Fibroblast of gingiva (primary cell): Measurements from ENCODE around the gene EFCAB6.

Experiments used
- DNase-seq: peaks from one replicate; pipeline ENCODE4 v3.0.0-alpha.2; 2011; ENCODE audit warnings: low read depth

Gene EFCAB6

DNA sequence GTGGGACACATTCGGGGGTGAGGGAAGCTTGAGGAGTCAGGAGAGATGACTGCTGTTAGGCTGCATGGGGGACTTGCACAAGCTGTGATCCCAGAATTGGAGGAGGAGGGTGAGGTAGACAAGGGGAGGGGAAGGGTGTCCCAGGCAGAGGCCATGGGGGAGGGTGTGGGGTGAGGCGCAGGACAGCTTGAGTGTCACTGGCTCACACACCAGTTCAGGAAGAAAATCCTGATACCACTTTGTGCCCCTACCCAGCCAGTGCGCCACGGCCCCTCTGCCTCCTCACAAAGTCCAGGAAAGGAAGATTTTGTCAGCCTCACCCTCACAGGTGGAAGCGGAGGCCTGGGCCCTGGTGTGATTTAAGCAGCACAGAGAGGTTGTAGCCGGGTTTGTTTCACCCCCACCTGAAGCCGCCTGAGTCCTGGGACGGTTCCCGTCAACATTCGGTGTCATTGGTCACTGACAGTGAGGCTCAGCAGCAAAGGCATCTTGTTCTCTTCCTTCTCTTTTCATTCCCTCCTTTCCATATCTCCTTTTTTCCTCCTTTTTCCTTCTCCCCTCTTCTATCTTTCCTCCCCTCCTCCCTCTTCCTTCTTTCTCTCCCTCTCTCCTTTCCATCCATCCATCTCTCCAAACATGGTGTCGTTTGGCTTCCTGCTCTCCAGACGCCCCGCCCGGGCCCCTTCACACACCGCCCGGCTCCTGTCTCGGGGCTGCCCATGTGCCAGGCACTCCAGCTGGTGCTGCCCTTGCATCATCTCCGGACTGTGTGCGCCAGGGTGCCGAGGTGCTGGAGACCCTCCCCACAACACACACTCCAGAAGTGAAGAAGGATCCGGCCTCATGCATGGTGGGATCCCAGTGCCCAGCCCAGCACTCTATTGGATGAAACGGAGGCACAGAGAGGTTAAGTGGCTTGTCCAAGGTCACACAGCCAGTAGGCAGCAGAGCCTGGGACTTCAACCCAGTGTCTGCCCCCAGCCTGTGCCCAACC, 311.0 kb downstream of the EFCAB6 start:
- no peak for DNase-seq

- no peak for DNase-seq
Observed at GRCh38 chr22:43498856-43499253, 313.2 kb downstream of the EFCAB6 start.

- DNase-seq: no peak
Observed at GRCh38 chr22:43497956-43498855, 313.9 kb downstream of the EFCAB6 start.

- DNase-seq: no peak
Observed at GRCh38 chr22:43493297-43493696, 318.8 kb downstream of the EFCAB6 start.

- no peak for DNase-seq
Observed at GRCh38 chr22:43491737-43492136, 320.4 kb downstream of the EFCAB6 start.

- DNase-seq: no peak
Observed at GRCh38 chr22:43491177-43491576, 320.9 kb downstream of the EFCAB6 start.

DNA sequence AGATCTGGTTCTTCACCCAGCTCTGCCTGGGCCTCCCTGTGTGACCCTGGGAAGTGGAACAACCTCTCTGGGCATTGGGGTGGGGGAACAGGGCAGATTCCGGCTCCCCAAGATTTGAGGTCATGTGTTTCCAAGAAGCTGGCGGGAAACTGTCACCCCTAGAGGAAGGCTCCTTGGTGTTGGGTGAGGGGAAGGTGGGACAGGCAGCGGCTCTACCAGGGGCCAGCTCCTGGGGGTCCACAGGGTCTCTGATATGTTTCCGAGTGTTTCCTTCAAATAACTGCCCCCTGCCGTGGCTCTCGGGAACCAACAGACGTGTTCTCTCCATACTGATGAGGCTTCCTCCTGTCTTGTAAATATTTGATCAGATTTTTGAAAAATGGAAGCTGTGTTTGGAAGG, 321.8 kb downstream of the EFCAB6 start:
- DNase-seq: no peak

- DNase-seq: no peak
Observed at GRCh38 chr22:43488937-43489336, 323.2 kb downstream of the EFCAB6 start.

DNA sequence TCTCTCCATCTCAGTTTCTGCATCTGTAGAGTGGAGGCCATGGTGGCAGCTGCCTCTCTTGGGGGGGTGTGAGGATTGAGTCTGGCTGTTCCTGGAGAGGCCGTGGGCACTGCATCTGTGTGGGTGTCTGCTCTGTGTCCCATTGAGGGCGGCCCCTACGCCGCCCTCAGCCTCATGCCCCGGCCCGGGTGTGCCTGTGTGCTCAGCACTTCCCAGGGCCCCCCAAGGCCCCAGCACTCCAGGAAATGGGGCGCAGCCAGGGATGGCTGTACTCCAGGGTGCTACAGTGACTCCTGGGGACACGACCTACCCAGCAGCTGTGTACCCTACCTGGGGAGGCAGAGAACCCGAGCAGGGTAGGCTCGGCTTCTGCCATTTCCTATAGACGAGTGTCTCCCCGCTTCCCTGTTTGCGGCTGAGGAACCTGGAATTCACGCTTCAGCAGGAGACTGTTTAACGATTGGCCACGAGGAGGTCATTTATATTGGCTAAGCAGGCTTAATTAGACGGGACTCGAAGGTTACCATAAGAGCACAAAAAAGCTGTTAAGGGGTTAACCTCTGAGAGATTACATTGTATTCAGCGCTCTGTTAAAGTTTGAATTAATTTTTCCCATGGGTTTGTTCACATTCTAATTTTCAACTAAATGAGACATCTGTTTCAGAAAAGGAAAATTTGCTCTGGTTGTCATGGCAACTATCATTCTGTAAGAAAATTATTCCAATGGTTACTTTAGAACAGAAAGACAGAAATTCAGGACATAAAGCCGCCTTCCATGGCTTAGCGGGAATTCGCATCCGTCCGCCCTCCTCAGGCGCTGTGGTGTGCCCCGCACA, 323.9 kb downstream of the EFCAB6 start:
- DNase-seq: no peak

DNA sequence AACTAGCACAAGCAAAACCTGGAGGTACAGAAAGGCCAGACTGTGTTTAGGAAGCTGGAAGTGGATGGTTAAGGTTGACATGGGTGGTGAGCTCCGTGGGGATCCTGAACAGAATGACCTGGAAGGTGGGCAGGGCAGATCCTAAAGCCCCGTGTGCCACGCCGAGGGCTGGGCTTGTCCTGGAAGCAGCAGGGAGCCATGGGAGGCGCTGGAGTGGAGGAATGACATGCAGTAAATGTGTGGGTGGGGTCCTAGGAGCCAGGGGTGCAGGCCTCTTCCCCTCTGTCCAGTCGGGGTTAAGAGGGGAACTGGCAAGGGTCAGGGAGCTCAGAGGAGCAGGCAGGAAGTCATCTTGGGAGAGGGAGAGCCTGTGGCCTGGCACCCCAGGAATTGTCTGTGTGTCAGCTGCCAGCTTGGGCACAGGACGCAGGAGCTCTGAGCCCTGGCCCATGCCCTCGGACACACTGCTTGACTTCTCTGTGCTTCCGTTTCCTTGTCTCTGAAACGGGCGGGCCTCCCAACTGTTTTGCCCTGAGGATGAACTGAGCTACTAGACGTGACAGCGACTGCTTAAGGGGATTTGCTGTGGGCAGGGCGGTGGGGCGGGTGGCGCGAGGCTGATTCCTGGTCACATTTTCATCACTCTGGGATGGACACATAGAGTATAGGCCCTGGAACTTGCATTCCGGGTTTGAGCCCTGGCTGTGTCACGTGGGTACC, 324.6 kb downstream of the EFCAB6 start:
- DNase-seq: no peak

- no peak for DNase-seq
Observed at GRCh38 chr22:43485502-43486089, 326.5 kb downstream of the EFCAB6 start.

DNA sequence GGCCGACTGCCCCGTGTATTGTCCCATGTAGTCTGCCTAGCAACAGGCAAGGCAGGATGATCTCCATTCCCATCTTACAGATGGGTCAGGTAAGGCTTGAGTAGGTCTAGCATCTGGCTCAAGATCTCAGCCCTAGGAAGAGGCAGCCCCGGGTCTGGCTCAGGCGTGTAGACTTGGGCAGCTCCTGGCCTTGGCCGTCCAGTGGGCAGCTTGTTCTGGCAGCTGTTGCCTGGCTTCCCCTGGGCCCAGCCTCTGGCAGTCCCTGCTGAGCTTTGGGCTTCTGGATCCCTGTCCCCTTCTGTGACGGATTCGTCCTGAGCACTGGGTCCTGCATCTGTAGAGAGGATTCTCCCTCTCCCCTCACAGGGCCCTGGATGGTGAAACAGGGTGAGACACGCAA, 327.9 kb downstream of the EFCAB6 start:
- no peak for DNase-seq

GRCh38 chr22:43483669-43484068, 328.4 kb downstream of the EFCAB6 start:
- DNase-seq: no peak

DNA sequence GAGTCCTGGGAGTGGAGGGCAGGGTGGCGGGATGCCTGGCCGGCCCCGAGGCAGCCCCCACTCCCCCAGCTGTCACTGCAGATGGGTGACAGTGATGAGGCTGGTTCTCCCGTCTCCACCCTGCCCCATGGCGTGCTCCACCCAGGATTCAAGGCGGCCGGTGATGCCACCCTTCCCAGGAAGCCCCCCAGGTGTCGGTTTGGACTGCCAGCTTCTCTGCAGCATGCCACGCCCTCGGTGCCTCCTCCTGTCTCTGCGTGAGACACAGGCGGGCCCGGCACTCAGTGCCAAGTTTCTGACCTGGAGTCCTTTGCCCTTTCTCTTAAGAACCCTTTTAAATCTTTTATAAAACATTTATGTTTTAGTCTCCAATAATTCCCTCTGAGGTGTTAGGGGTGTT, 328.8 kb downstream of the EFCAB6 start:
- no peak for DNase-seq

DNA sequence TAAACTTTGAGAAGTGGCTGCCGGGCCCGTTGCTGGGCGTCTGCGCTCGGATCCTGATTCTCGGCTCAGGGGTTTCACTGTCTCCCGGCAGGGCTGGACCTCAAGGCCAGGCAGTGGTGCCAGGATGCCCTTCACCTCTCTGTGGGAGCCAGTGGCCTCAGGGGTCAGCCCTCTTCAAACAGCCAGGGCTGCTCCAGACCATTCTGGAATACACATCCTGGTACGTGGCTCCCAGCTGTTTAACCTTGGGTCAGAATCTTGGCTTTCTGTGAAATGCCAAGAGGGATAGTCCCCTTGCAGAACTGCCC, 329.8 kb downstream of the EFCAB6 start:
- DNase-seq: no peak

DNA sequence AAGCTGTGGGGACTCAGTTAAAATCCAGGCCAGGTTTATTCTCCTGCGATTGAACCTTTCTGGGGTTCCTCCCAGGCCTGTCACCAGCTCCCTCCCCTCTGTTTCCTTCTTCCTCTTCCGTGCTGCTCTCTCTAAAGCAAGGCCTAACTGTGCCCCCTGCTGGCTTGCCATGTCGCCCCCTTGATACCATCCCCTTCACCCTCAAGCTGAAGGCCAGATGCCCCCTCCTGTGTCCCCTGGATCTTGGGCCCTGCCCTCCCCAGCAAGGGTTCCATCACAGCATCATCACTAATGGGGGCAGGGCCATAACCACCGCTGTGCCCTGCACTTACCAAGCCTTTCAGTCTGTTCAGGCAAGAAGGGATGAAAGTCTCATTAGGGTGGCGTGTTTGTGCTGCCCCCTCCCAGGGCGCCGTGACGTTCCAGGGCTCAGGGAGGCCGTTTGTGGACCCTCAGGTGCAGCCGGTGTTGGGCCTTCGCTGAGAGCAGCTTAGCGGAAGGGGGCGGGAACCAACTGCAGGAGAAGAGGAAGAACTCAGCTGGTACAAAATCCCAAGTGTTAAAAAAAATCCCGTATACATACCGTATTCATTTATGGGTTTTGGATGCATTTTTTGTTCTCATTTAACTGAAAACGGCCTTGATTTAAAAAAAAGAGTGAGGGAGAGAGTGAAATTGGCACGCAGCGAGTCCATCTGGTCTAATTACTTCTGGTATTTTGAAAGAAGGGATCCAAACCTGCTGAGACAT, 330.4 kb downstream of the EFCAB6 start:
- DNase-seq: no peak

DNA sequence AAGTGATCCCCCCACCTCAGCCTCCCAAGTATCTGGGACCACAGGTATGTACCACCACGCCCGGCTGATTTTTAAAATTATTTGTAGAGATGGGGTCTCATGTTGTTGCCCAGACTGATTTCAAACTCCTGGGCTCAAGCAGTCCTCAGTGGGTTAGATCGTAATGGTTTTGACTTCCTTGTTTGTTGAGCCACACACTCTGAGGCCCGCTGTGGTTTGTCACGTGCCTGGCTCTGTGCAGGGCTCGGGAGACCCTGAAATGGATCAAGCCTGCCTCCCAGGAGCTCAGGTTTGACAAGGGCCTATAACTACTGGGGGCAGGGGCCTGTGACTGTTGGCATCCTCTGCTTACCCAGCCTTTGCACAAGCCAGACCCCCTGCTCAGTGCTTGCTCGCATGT, 332.1 kb downstream of the EFCAB6 start:
- no peak for DNase-seq

- DNase-seq: no peak
Observed at GRCh38 chr22:43479301-43479950, 332.7 kb downstream of the EFCAB6 start.
